GM21786 (cell line): ENCODE data around the gene KLHL40.

ENCODE experiments used
- ATAC-seq: cut with Tn5 transposase; IDR thresholded peaks from one replicate; pipeline ENCODE4 v1.9.1; 2021; ENCODE audit not compliant: unreplicated experiment

The KLHL40 gene

DNA sequence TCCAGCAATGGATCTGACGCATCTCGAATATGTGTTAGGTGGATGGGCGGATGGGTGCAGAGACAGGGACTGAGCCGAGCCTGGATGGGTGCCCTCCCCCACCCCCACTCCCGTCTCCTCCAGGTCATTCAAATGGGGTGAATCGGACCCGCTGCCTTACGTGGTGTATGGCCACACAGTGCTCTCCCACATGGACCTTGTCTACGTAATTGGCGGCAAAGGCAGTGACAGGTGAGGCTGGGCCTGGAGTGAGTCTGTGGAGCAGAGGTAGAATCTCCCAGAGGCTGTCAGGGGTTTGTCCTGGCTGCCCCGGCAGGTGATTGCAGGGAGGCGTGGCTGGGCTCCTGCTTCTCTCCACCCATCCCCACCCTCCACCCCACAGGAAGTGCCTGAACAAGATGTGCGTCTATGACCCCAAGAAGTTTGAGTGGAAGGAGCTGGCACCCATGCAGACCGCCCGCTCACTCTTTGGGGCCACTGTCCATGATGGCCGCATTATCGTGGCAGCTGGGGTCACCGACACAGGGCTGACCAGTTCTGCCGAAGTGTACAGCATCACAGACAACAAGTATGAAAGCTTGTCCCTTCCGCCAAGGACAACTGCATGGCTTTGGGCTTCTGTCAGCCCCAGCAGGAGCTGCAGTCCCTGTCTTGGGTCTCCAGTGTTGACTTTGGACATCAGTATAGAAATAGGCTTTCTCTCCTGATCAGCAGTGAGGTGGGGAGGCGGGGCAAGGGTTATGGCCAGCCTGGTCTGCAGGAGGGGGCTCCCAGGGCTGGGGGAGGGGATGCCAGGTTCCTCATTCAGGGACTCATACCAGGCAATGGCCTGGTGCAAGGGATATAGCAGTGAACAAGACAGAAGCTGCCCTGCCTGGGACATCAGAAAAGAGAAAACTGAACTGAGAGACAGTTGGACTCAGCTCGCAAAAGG, 3.4 kb downstream of the KLHL40 start:
- no peak for ATAC-seq

DNA sequence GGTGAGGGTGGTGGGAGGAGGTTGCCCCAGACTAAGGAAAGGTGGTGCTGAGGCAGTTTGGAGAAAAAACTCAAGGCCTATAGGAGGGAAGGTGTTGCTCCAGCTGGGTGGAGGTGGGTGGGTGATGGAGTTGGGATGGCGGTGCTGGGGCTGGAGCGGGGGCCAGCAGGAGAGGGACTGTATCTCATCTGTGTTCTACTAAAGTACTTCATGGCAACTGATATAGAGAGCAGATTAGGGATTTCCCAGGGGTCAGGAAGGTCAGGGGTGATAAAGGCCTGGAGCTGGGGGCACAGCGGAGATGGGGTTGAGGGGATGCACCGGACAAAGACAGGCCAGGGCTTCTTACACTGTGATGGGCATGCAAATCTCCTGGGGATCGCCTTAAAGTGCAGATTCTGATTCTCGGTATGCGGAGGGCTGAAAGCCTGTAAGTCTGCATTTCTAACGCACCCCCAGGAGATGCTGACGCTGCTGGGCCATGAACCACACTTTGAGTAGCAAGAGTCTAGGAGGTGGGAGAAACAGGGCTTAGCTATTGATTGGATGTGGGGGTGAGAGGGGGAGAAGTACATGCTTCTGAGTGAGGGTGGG, 4.2 kb downstream of the KLHL40 start:
- ATAC-seq, result no peak

DNA sequence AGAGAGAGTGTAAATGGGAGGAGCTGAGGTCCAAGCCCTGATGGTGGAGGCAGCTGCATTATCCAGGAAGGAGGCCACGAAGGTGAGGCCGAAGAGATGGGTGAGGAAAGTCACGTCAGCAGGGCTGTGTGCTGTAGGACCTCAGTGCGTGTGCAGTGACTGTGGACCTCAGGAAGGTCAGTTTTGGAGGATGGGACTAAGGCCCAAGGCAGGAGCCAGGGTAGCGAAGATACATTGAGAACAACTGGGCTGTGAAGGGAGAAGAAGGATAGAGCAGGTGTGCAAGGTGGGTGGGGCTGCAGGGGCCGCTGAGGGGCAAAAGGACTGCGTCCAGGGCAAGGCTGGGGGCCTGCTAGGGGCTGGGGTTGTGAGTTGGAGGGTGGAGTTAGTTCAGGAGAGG, 4.9 kb downstream of the KLHL40 start:
- no peak for ATAC-seq

DNA sequence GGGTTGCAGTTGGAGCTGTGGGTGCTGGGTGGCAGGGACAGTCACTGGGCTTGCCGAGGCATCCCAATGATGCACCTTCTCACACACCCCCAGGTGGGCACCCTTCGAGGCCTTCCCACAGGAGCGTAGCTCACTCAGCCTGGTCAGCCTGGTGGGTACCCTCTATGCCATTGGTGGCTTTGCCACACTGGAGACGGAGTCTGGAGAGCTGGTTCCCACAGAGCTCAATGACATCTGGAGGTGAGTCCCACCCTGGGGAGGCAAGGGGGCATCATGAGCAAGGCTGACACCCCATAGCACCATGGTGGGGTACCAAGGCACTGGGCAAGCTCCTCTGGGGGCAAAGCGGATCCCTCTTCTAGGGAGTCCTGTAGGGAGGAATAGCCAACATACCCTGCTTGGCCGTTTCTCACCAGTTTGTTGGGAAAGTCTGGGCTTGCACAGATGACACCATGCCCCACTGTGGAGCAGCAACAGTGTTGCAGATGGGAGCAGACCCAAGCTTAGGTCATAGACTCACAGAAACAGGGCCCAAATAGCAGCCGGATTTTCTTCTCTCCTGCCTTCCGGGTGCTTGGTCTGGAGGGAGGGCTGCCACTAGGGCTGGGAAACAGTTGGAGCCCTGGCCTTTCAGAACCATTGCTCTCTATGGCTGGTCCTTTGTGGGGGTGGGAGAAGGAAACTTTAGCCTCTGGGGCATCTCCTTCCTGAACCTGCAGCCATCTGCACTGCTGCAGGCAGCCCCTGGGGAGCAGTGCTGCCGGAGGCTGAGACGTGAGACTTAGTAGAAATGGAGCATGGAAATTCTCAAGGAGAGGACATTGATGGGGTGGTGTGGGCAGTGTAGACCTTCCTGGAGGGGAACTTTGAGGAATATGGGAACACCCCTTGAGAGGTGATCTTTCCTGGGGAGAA, 5.7 kb downstream of the KLHL40 start:
- ATAC-seq, result no peak

DNA sequence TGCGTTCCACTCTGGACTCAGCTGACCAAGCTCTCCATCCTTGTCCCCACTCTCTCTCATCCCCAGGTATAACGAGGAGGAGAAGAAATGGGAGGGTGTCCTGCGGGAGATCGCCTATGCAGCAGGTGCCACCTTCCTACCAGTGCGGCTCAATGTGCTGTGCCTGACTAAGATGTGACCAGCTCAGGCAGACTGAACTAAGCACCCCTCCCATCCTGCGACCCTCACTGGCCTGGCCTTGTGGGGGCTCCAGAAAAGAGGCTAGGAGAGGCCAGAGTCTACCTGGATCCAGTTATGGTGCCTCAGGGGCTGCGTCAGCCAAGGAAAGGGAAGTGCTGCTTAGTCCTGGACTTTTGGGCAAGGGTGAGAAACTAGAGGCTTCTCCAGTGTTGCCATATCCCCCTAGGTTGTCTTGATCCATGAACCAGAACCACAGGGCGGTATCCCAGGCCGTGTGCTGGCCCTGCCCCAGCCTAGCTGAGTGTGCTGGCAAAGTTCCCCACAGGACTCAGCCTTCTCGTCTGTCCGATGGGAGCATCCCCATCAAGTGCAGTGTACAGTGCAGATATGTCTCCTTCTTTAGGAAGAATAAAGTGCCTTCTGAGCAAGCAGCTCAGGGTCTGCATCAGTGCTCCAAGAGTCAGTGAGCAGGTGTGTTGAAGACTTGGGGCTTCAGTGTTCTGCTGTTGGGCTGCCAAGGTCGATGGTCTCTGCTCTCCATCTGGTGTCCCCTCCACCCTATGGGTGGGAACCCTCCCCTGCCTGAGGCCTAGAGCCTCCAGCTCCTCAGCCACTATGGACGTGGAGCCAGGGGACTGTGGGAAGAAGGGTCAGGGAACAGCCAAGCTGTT, 6.7 kb downstream of the KLHL40 start:
- ATAC-seq, result no peak

DNA sequence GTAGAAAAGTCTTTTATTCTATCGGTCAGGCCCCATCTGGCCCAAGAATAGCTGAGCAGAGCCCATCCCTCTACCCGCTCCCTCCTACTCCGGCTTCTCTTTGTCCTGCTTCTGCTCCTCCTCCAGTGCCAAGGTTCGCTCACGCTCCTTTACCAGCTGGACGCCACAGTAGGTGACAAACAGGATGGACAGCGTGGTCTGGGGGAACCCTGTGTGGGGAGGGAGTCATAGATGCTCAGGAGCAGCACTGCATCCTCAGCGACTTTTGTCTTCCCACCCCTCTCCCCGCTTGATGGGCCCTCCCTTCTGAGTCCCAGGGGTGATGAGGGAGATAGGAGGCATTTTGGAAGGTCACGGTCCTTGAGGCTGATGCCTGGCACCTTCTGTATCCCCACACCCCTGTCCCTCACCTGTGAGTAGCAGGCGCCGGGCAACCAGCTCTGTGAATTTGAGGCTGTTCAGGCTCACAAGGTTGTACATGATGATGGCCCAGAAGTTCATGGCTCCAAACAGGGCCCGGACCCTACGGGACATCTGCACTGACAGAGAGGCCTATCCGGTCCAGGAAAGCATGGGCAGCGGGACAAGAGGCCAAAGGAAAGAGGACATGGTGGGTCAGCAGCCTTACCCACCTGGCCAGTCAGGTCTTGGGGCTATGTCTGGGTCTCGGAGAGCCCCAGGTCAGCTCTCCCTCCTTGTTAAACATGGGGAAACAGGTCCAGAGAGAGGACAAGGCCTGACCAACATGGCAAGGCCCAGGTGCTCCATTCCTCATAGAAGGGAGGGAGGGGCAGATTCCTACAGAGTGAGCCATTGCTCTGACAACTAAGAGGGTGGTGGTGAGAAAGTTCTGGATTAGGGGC, 7.6 kb downstream of the KLHL40 start:
- no peak for ATAC-seq

DNA sequence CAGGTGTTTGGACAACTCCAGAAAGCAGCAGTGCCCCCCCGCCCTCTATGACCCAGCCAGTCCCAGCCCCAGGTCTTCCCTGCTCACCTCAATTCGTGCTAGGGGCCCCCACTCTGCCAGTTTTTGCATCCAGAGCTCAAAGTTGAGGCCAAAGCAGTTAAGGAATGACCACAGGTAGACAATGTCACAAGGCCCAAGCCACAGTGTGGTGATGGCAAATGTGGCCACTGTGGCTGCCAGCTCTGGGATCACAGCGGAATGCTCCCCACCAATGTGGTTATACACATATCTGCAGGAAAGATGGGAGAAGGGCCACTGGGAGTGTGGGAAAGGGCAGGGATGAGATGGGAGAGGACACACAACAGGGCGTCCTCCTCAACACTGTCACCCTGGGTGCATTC, 8.2 kb downstream of the KLHL40 start:
- ATAC-seq, result no peak

DNA sequence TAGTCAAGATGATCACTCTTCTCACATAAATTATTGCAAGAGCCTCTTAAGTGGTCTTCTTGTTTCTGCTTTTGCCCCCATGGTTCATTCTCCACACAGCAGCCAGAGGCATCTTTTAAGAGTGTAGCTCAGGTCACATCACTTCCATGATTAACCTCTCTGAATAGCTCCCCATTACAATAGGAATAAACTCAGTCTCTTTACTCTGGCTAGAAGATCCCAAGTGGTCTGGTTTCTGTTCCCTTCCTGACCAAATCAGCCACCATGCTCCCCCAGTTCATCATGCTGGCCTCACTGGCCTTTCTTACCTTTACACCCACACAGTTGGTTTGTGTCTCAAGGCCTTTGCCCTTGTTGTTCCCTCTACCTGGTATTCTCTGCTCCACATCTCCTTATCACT, 9.0 kb downstream of the KLHL40 start:
- ATAC-seq, result no peak

DNA sequence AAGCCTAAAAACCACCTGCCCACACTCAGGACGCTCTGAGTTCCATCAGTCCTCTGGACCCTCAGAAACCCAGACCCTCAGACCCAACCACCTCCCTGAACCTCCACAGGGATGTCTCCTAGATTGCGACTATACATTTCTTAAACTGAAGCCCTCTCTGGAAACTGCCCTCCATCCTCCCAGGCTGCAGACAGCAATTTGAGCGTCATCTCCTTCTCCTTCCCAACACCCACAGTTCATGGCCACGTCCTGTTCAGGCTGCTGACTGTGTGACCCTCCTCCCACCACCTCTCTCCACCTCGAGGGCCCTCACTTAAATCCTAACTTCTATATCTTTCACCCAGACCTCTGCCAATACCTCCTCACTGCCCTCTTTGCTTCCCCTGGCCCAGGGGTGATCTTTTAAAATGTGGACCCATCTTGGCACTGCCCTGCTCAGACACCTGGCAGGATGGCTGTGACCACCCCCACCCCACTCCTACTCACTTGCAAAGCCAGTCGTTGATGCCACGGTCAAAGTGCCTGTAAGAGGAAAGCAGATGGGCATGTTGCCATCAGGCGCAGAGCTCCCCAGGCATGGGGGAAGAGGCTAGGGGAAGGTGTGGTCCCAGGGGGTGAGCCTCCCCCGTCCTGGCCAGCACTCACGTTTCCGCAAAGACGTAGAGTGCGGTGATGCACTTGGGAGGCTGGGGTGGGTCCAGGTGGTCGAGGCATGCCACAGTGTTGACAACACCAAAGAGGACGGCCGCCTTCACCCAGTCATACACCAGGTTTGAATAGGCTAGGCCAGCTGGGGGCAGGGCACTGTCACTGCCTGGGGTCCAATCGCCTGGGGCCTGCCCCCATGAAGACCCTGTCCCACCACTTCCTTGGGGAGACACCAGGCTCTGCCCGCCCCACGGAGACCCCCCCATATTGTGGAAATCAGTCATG, 11.3 kb downstream of the KLHL40 start:
- no peak for ATAC-seq

DNA sequence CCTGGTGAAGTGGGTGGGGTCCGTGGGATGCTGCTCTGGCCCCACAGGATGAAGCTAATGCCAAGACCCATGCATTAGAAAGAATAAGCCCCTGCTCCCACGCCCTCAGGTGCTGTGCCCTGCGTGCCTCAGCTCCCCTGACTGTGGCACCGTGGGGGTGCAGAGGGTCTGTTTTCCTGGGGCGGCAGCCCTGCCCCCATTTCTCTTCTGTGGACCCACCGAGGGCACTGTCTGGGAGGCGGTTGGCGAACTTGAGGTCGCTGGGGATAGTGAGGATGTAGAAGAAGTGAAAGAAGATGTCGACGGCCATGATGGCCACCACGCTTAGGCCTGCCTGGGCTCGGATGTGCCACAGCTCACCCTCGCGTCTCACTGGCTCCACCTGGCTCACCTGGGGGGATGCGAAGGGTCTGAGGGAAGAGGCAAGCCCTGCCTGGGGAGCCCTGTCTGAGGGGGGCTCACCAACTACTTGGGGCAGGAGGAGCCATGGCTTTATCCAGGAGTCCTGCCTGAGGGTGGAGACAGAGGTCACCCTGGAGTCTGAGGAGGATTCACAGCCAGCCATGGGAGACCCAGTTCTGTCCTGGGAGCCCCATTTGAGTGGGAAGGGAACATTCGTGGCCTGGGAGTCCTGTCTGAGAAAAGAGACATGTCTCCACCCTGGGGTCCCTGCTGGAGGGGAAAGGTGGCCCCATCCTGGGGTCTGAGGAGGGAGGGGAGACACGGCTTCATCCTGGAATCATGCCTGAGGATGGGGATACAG, 12.1 kb downstream of the KLHL40 start:
- no peak for ATAC-seq

DNA sequence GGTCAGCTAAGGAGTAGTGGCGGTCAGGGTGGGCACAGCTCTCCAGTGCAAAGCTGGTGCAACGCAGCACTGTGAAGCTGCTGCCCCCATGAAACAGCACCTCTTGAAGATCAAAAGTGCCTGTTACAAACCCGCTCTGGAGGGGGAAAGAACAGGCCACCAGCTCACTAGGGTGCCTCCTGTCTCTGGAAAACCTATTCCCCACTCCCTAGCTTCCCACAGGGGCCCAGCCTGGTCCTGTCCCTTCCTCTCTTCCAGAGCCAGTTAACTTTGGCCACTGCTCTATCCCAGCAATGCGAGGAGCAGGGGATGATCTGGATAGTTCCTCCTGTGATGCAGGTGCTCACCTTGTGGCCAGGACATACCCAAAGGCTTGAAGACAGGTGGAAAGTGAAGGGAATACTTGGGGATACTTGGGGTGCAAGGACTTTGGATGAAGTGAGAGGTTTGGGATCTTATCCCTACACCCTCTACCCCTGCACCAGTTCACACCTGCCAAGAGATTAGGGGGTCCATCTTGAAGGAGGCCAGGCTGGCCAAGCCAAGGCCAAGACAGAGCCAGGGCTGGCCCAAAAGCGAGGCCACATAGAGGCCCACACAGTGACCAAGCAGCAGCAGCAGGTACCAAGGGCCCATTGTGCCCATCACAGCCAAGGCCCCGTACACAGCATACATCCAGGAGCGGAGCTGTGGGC, 13.0 kb downstream of the KLHL40 start:
- ATAC-seq, result no peak

DNA sequence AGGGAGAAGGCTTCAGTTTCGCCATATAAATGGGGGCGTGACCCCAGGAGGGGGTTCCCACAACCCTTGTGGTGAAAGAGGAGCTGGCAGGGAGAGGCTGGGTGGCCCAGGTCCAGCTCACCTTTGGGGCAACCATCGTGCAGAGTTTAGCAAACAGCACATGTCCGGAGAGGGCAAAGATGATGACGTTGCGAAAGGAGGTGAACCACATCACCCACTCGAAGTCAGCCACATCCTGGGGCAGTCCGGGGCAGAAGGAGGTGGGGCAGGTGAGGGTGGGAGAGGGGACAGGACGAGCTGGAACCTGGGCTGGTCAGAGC, 13.5 kb downstream of the KLHL40 start:
- no peak for ATAC-seq

DNA sequence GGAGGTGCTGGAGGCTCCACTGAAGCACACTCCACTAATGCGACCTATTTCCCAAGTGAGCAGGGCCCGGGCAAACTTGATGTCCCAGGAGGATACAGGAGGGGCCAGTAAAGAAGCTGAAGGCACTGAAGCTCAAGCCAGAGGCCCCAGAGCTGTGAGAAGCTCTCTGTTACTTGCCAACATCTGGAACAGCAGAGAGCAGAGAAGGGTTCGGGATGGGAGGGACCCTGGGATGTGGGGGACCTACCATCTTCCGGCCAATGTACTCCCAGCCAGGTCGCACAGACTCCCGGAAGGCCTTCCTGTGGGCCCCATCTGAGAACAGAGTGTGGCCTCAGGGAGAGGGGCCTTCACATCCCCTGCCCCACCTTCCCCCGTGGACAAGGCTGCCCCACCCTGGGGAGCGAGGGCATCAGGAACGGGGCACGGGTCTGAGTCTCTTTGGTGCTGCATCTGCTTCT, 14.2 kb downstream of the KLHL40 start:
- ATAC-seq, result no peak

DNA sequence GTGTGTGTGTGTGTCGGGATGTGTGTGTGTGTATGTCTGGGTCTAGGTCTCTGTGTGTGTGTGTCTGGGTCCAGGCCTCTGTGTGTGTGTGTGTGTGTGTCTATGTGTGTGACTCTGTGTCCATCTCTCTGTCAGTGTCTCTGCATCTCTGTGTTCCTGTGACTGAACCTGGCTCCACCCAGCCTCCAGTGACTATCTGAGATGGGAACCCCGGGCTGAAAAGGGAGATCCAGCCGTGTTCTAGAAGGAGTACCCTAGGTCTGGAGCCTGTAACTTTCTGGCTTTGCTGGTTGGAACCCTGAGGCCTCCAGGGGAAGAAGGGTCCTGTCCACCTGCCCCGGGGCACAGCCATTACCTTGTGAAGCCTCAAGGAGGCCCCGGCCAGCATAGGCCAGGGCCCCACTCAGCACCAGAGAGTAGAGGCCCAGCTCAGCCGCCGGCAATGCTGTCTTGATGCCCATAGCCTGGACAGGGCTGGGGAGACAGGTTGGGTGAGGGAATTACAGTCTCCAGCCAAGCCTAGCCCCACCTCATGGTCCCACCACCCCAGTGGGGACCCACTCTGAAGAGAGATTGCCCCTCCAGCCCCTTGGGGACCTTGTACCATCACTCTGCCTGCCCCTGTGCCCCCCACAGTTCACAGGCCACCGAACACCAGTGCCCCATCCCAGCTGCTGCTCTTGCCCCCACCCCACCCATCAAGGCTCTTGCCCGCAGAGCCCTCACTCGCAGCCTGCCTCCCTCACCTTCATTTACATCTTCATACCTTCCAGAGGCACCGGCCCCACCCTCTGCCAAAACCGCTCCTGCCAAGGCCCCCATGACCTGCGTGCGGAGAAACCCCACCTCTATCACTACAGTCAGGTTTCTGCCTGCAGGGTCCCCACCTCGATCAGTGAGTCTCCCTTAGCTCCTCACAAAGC, 15.3 kb downstream of the KLHL40 start:
- ATAC-seq, result no peak

DNA sequence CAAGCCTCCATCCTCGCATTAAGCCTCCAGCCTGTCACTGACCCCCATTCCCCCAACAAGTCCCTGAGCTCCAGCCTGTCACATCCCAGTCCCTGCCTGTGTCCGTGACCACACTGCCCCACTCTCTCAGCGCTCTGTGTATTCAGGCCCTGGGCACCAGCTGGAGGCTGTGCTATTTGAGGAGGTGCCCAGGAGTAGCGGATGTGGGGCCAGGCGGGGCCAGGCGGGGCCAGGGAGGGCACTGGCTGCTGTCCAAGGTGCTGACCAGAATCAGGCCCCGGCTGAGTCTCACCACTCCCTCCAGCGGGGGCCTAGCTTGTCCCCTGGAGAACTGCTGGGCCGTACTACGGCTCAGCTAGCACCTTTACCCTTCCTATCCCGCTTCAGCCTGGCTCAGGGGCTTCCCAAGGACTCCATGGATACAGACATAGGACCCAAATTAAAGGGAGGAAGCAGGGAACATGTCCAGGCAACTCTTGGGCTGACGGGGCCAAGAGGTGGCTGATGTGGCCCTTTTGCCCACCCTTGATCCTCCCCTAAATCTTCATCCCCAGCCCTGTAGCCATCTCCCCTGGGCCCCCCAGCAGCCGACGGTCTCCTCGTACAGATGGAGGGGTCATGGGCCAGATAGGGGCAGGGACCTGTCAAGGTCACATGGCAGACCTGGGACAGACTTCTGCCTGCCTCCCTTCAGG, 16.2 kb downstream of the KLHL40 start:
- ATAC-seq, result no peak
